Suprapubic skin (tissue), 4 donors: Measurements from ENCODE around the gene NRG4. TPM values are rescaled to one million over a fixed set of nuclear protein-coding genes. Genes with fewer than 3 reads are reported as not detected.
"Not testable (repeated sequence)": the region's sequence is repeated elsewhere in the genome, so short reads cannot be mapped to it uniquely, and the experiment has no call there.

Experiments
- DNase-seq, 2 donors: peaks; one replicate each; pipeline ENCODE4 v3.0.0-alpha.2; 2019; ENCODE audit warnings: low spot score in 2 of 2
- H3K27ac ChIP-seq: fragments of 200-600 bp; sonication (generic); one replicate; pipeline ENCODE4 v1.5.1; 2019
- H3K27me3 ChIP-seq: fragments of 200-600 bp; sonication (generic); one replicate; pipeline ENCODE4 v1.5.1; 2019
- H3K36me3 ChIP-seq: fragments of 200-600 bp; sonication (generic); one replicate; pipeline ENCODE4 v1.5.1; 2019
- H3K4me1 ChIP-seq: fragments of 200-600 bp; sonication (generic); one replicate; pipeline ENCODE4 v1.5.1; 2019
- H3K4me3 ChIP-seq: fragments of 200-600 bp; sonication (generic); one replicate; pipeline ENCODE4 v1.5.1; 2019; ENCODE audit warnings: mild to moderate bottlenecking
- H3K9me3 ChIP-seq: fragments of 200-600 bp; sonication (generic); one replicate; pipeline ENCODE4 v1.5.1; 2019
- CTCF ChIP-seq, 2 donors: fragments of 200-600 bp in 1 of 2; fragments of 450-650 bp in 1 of 2; sonication (generic) in 1 of 2; IDR thresholded peaks; one replicate each; pipeline ENCODE4 v1.5.1; 2016 to 2019; ENCODE audit warnings: antibody characterized with exemption in 2 of 2, mild to moderate bottlenecking in 1 of 2, moderate library complexity in 1 of 2
- EP300 ChIP-seq: sonication (generic); formaldehyde crosslinking; IDR thresholded peaks from one replicate; pipeline ENCODE4 v1.6.1; 2017; ENCODE audit warnings: antibody characterized with exemption
- POLR2A ChIP-seq, 2 donors: fragments of 450-650 bp; IDR thresholded peaks; one replicate each; pipeline ENCODE4 v1.6.1; 2017; ENCODE audit warnings: antibody characterized with exemption in 2 of 2, mild to moderate bottlenecking in 2 of 2, moderate library complexity in 2 of 2
- POLR2AphosphoS5 ChIP-seq, 3 donors: sonication (generic); formaldehyde crosslinking; IDR thresholded peaks; one replicate each; pipeline ENCODE4 v1.6.1; 2017; ENCODE audit warnings: antibody characterized with exemption in 3 of 3
- WGBS: methylation state at CpG from one replicate; pipeline ENCODE4 v1.1.5; 2018; 5-methylcytosine and 5-hydroxymethylcytosine counted together
- total RNA-seq, 4 donors: library from RNA; depleted of rRNA; stranded (reverse); fragments of >200 nt; gene quantifications; one replicate each; pipeline ENCODE4 v1.1.0, GENCODE V29; 2016

NRG4 gene
- total RNA-seq, 4 donors from 2014 or later, result 0.17 to 4.6 (median 2.9) TPM

- Histone ChIP-seq H3K4me3 (no peak overlapping the region), H3K4me1 (peaks cover 4% of the 10 kb centered on the region), H3K27me3 (no peaks in the 10 kb centered on the region), H3K27ac (no peak overlapping the region), H3K36me3 (no peaks in the 10 kb centered on the region), H3K9me3 (no peaks in the 10 kb centered on the region)
- no peak for TF ChIP-seq POLR2AphosphoS5 (IDR thresholded peaks at IDR 0.05)
- TF ChIP-seq CTCF (IDR thresholded peaks at IDR 0.05), result no peak
- no peak for TF ChIP-seq EP300
- TF ChIP-seq POLR2A (IDR thresholded peaks at IDR 0.05), result no peak
- no peak for DNase-seq
- 40% methylated on average over 3 of the region's 3 CpGs for WGBS
These were observed 23.4 kb upstream of the NRG4 start for GRCh38 chr15:76035593-76035992.

GRCh38 chr15:76034111-76034510, 21.9 kb upstream of the NRG4 start:
- TF ChIP-seq POLR2AphosphoS5 (IDR thresholded peaks at IDR 0.05) (no peak), CTCF (IDR thresholded peaks at IDR 0.05) (no peak), EP300 (no peak), POLR2A (IDR thresholded peaks at IDR 0.05) (no peak)
- Histone ChIP-seq H3K36me3 (no peaks in the 10 kb centered on the region), H3K4me3 (no peak overlapping the region), H3K27me3 (no peaks in the 10 kb centered on the region), H3K27ac (no peak overlapping the region), H3K4me1 (peaks cover 4% of the 10 kb centered on the region), H3K9me3 (no peaks in the 10 kb centered on the region)
- 81% methylated on average over 2 of the region's 2 CpGs for WGBS
- DNase-seq, result no peak

GRCh38 chr15:76033438-76033837, 21.2 kb upstream of the NRG4 start:
- no peak for DNase-seq
- WGBS, result 100% methylated on average over 1 of the region's 1 CpG
- Histone ChIP-seq H3K4me1 (peaks cover 4% of the 10 kb centered on the region), H3K36me3 (no peaks in the 10 kb centered on the region), H3K9me3 (no peaks in the 10 kb centered on the region), H3K27ac (no peak overlapping the region), H3K4me3 (no peak overlapping the region), H3K27me3 (no peaks in the 10 kb centered on the region)
- TF ChIP-seq POLR2A (IDR thresholded peaks at IDR 0.05) (no peak), CTCF (IDR thresholded peaks at IDR 0.05) (no peak), POLR2AphosphoS5 (IDR thresholded peaks at IDR 0.05) (no peak), EP300 (no peak)

- 83% methylated on average over 1 of the region's 1 CpG for WGBS
- no peak overlapping the region for H3K4me3 ChIP-seq
- no peaks in the 10 kb centered on the region for H3K27me3 ChIP-seq
- H3K4me1 ChIP-seq, result no peaks in the 10 kb centered on the region
- no peaks in the 10 kb centered on the region for H3K9me3 ChIP-seq
- no peak overlapping the region for H3K27ac ChIP-seq
- no peaks in the 10 kb centered on the region for H3K36me3 ChIP-seq
- DNase-seq, result no peak
- TF ChIP-seq POLR2AphosphoS5 (IDR thresholded peaks at IDR 0.05) (no peak), POLR2A (IDR thresholded peaks at IDR 0.05) (no peak), CTCF (IDR thresholded peaks at IDR 0.05) (no peak), EP300 (no peak)
These were observed 19.8 kb upstream of the NRG4 start for GRCh38 chr15:76032046-76032445.

GRCh38 chr15:76024021-76024768, 12.0 kb upstream of the NRG4 start:
- no peak overlapping the region for H3K4me3 ChIP-seq
- H3K4me1 ChIP-seq, result no peaks in the 10 kb centered on the region
- no peak overlapping the region for H3K27ac ChIP-seq
- no peak for DNase-seq
- WGBS, result 93% methylated on average over 2 of the region's 4 CpGs
- no peaks in the 10 kb centered on the region for H3K9me3 ChIP-seq
- peaks cover 6% of the 10 kb centered on the region for H3K27me3 ChIP-seq
- TF ChIP-seq EP300 (no peak), CTCF (IDR thresholded peaks at IDR 0.05) (no peak), POLR2AphosphoS5 (IDR thresholded peaks at IDR 0.05) (no peak), POLR2A (IDR thresholded peaks at IDR 0.05) (no peak)
- no peaks in the 10 kb centered on the region for H3K36me3 ChIP-seq

GRCh38 chr15:76013470-76013869, 1.2 kb upstream of the NRG4 start:
- not testable (repeated sequence) for DNase-seq
- WGBS, result 95% methylated on average over 4 of the region's 4 CpGs

More at GRCh38 chr15:76013470-76013869, 1.2 kb upstream of the NRG4 start:
- not testable (repeated sequence) for H3K27ac ChIP-seq, H3K4me1 ChIP-seq, H3K27me3 ChIP-seq, H3K4me3 ChIP-seq, H3K9me3 ChIP-seq, H3K36me3 ChIP-seq
